PC-3 (cell line): ENCODE results near the gene UBAC2.

Source experiments
- EZH2 ChIP-seq: fragments of 300-600 bp; sonication (generic); IDR thresholded peaks from one replicate; pipeline ENCODE4 v1.6.1; 2017; ENCODE audit warnings: antibody characterized with exemption, mild to moderate bottlenecking, low read length; ENCODE audit not compliant: unreplicated experiment
- EZH2phosphoT487 ChIP-seq: fragments of 300-600 bp; sonication (generic); IDR thresholded peaks from 2 replicates; pipeline ENCODE4 v1.6.1; 2018; ENCODE audit warnings: mild to moderate bottlenecking, antibody characterized with exemption, low read length, borderline replicate concordance

- no peak for TF ChIP-seq EZH2phosphoT487
- TF ChIP-seq EZH2, result no peak
These were observed 46.6 kb upstream of the UBAC2 start for GRCh38 chr13:99154064-99154463.
